H1 (cell line): ENCODE measurements around the gene B4GALNT3. TPM values are rescaled to one million over a fixed set of nuclear protein-coding genes. Genes with fewer than 3 reads are reported as not detected.

Experiments used
- CHD7 ChIP-seq: fragments of 300-600 bp; sonication (generic); IDR thresholded peaks from 2 replicates; pipeline ENCODE4 v1.7.1; 2012; ENCODE audit warnings: low read length, moderate library complexity, mild to moderate bottlenecking, inconsistent platforms; ENCODE audit not compliant: insufficient replicate concordance
- EP300 ChIP-seq, 2 experiments: IDR thresholded peaks; 1 replicate in 1 of 2; 2 replicates in 1 of 2; pipeline ENCODE4 v1.6.1; 2011 to 2012; ENCODE audit warnings: low read depth in 2 of 2, low read length in 2 of 2, mild to moderate bottlenecking in 2 of 2, borderline replicate concordance in 1 of 2, inconsistent platforms in 1 of 2, moderate library complexity in 1 of 2
- KDM4A ChIP-seq: IDR thresholded peaks from one replicate; pipeline ENCODE4 v1.7.1; 2012; ENCODE audit warnings: low read depth, mild to moderate bottlenecking, moderate library complexity, low read length, inconsistent platforms; ENCODE audit not compliant: severe bottlenecking
- polyA plus RNA-seq, 7 experiments: library from polyadenylated mRNA; depleted of rRNA in 3 of 7; stranded (reverse) in 5 of 7; unstranded in 2 of 7; fragments of >200 nt in 5 of 7; fragments of 200-250 nt in 2 of 7; gene quantifications; 1 replicate in 5 of 7; 2 replicates in 1 of 7; 4 replicates in 1 of 7; pipeline versions ENCODE4 v1.2.1 to v1.2.3, GENCODE V29; 2011 to 2013; ENCODE audit warnings: missing spikeins in 2 of 7, mixed read lengths in 2 of 7
- total RNA-seq: library from RNA; stranded (reverse); fragmentation: NEBNext Ultra II Directional; extraction: Animal tissue kit (Norgen Biotek cat#: 25700); gene quantifications from 2 replicates; pipeline ENCODE4 v1.2.1, GENCODE V29; 2021

B4GALNT3 gene
- total and polyA plus RNA-seq, 2 of the 8 experiments (the other 6 are each of a cell fraction or from before 2014, with no cell fraction given) = 12.5 to 20.3 TPM

DNA sequence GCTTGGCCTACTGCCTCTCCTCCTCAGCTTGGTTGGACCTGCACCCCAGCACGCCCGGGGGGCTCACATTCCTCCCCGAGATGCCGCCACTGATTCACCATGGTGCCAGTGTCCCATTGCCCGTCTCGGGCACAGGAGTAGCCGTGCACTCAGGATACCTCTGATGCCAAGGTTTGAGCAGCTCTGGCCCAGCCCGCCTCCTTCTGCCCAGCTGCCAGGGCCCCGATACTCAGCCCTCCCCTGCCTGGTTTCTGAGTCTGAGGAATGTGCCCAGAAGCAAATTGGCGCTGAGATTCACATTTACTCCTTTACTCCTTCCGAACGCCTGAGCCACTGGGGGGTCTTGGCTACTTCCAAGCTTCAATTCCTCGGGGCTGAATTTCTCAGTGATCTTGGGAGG is 140.0 kb downstream of the B4GALNT3 start (continued):
- TF ChIP-seq CHD7 = no peak
- TF ChIP-seq EP300 (IDR thresholded peaks at IDR 0.05; ENCODE audit: borderline replicate concordance in 1 of 2, low read depth in 2 of 2, low read length in 2 of 2) = no peak
- no peak for TF ChIP-seq KDM4A
